ENCODE data around the gene DAB2IP.

DAB2IP gene

DNA sequence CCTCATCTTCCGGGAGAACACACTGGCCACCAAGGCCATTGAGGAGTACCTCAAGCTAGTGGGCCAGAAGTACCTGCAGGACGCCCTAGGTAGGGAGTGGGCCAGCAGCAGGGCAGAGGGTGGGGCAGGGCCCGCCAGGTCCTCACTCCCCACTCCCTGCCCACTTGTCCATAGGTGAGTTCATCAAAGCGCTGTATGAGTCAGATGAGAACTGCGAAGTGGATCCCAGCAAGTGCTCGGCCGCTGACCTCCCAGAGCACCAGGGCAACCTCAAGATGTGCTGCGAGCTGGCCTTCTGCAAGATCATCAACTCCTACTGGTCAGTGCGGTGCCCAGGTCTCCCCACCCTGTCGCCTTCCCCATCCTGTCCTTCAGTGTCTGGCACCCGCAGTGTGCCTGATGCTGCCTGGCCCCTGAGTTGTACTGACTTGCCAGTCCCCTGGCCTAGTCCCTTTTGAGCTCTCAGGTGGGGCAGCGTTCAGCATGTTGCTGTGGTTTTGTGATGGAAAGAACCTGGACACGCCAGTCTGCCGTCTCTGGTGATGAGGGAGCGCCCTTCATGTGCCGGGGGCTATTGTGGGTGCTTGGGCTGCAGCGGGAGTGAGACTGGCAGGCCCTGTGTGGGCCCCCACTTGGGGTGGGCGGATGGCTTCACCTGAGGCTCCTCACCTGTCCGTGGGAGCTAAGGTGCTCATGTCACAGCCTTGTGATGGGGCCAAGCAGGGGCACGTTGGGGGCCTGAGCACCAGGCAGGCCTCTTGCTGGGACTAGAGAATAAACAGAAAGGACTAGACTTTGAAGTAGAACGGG lies 112.3 kb downstream of the DAB2IP start:
- no peak for DNase-seq (ENCODE audit: low spot score)

DNA sequence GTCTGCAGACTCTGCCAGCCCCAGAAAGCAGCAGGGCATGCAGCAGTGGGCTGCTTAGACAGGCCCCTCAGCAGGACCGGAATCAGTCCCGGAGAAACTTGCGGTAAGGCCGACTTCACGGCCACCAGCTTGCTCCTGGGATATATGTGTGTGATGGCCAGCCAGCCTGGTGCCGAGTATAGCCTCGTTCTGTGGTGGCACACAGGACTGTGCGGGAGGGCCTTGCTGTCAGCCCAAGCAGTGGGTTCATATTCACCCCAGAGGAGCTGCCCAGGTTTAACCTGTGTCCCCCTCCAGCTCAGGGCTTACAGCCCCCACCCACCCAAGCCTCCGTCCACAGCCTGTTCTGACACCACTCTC lies 112.9 kb downstream of the DAB2IP start:
- no peak for DNase-seq (ENCODE audit: low spot score)

- no peak for DNase-seq (ENCODE audit: low spot score)
These were observed 113.9 kb downstream of the DAB2IP start for GRCh38 chr9:121765021-121765950.

DNA sequence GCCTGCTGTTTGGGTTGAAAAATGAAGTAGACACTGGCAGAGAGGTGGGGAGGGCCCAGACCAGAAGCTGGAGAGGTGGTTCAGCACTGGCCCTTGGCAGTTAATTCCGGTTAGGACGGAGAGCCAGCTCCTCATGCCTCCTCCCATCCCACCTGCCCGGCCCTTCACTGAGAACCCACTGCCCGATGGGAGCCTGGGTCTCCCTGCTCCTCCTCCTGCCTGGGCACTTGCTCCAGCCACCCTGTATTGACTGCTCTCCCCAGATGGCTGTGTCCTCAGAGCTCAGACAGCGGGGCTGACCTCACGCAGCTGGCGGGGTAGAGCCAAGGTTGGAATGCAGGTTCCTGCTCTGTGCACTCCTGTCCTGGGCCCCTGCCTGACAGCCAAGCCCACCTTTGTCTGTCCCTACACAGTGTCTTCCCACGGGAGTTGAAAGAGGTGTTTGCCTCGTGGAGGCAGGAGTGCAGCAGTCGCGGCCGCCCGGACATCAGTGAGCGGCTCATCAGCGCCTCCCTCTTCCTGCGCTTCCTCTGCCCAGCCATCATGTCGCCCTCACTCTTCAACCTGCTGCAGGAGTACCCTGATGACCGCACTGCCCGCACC lies 114.7 kb downstream of the DAB2IP start:
- DNase-seq (ENCODE audit: low spot score) = no peak

DNA sequence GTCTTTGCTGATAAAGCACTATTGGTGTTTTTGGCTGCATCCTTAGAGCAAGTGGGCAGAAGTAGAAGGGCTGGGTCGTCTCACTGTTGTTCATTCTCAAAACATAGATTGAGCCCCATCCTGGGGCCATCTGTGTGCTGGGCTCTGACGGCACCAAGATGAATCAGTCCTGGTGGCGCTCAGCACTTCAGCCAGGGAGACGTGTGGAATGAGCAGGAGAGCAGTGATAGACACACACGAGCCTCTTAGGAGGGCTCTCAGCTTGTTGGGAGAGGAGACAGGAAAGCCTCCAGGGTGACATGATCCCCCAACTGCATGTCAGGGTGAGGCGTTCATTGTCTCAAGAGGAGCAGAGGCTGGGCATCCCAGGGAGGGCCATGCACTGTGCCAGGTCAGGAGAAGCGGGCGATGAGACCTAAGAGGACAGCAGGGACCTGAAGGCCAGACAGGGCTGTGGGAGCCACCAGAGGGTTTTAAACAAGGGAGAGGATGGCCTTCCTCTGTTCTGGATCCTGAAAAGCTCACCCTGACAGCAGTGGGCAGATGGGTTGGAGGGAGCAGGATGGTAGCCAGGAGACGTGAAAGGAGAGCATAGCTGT lies 115.8 kb downstream of the DAB2IP start:
- DNase-seq (ENCODE audit: low spot score) = no peak

GRCh38 chr9:121768416-121769015 lies 117.1 kb downstream of the DAB2IP start:
- no peak for DNase-seq (ENCODE audit: low spot score)

DNA sequence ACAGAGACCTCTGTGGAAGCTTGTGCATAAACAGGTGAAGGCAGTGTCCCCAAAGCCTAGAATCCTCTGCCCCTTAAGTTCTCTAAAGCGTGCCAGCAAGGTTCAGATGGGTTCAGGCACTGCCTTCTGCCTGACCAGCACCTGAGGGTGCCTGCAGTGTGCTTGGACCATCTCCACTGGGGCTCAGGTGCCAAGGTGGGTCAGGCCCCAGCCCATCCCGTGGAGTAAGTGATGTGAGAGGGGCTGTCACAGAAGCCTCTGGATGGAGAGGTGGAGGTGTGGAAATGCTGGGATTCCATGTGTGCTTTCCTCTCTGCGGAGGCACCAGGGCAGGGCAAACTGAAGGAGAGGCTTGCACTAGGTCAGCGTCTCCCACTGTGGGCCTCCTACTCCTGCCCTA lies 118.5 kb downstream of the DAB2IP start:
- DNase-seq (ENCODE audit: low spot score) = no peak

DNA sequence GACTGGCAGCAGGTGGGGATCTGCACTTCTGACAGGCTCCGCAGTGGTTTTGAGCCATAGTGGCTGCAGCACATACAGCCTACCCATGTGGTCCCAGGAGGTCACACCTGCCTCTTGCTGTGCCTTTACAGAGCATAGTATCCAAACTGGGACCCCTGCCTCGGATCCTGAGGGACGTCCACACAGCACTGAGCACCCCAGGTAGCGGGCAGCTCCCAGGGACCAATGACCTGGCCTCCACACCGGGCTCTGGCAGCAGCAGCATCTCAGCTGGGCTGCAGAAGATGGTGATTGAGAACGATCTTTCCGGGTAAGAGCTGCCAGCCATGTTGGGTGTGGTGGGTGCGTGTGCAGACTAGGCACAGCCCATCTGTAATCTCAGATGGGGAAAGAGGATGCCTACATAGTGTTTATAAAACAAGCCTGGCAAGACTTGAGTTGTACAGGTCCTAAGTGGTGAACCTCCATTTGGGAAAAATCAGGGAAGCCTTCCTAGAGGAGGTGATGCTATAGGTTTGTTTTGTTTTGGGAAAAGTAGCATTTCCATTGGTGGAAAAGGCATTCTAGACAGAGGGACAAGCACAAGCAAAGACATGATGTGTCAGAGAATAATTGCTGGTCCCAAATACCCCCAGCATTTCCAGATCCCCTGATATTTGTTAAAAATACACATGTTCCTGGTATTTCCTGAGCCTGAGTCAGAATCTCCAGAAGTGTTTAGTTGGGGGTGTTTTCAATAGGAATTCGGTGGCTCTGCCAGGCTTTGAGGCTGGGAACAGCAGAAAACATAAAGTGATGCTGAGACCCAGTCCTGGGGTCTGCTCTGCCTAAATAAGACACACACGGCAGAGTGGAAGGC lies 119.2 kb downstream of the DAB2IP start:
- no peak for DNase-seq (ENCODE audit: low spot score)

GRCh38 chr9:121771418-121771817 lies 120.0 kb downstream of the DAB2IP start:
- DNase-seq (ENCODE audit: low spot score) = no peak

DNA sequence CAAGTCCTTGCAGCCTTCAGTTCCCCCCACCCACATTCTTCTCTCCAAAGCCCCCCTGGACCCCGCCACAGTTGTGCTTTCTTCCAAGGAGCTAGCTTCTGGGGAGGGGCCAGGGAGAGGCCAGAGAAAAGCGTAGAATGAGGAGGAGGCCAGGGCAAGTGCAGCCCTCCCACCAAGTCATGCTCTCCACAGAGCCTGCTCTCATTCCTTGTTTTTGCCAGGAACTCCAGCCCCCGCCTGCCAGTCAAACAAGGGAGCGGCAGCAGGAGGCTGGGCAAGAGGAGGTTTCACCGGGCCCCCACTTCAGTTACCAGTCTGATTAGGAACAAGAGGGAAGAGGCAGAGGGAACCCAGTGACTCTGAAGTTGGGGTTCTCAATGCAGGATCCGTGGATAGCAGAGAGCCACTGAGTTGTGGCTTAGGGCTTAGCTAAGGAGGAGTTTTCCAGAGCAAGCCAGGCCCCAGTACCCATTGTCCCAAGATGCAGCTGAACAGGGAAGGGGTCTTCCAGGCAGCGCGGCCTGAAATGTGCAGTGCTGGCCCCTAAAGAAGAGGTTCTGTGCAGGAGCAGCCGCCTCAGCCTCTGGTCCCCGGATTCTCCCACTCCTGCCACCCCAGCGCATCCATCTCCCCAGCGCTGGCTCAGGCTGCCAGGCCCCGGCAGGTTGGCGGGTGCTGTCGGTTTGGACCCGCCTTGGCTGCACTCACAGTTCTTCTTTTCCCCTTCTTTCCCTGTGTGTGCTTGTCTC lies 120.6 kb downstream of the DAB2IP start:
- no peak for DNase-seq (ENCODE audit: low spot score)

DNA sequence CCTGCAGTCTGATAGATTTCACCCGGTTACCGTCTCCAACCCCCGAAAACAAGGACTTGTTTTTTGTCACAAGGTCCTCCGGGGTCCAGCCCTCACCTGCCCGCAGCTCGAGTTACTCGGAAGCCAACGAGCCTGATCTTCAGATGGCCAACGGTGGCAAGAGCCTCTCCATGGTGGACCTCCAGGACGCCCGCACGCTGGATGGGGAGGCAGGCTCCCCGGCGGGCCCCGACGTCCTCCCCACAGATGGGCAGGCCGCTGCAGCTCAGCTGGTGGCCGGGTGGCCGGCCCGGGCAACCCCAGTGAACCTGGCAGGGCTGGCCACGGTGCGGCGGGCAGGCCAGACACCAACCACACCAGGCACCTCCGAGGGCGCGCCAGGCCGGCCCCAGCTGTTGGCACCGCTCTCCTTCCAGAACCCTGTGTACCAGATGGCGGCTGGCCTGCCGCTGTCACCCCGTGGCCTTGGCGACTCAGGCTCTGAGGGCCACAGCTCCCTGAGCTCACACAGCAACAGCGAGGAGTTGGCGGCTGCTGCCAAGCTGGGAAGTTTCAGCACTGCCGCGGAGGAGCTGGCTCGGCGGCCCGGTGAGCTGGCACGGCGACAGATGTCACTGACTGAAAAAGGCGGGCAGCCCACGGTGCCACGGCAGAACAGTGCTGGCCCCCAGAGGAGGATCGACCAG lies 121.3 kb downstream of the DAB2IP start:
- DNase-seq (ENCODE audit: low spot score) = no peak

- DNase-seq (ENCODE audit: low spot score) = no peak
These were observed 122.0 kb downstream of the DAB2IP start for GRCh38 chr9:121773286-121773953.

DNA sequence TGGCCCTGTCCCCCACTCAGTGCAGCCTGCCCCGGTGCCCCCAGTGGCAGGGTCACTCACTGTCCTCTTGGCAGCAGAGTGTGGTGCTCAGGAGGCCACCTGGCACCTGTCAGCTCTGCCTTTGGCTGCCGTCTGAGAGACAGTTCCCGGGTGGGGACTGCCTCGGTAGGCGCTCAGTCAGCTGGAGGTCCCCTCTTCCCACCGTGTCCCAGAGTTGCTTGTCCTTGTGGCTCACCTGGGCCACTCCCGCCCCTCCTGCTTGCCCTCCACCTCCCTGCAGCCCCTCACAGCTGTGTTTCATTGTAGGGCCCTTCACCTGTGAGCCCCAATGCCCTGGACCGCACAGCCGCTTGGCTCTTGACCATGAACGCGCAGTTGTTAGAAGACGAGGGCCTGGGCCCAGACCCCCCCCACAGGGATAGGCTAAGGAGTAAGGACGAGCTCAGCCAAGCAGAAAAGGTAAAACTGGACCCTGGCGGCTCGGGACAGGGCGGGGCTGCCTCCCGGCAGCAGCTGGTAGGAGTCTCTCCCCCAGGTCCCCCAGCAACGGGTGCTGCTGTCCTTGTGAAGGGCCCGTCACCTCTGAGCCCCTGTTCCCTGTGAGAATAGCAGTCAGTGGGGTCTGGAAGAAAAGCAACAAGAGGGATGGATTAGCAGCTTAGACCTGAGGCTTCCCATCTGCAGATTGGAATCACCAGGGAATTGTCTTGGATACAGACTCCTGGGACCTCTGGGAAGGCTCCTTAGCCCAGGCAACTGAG lies 122.7 kb downstream of the DAB2IP start:
- no peak for DNase-seq (ENCODE audit: low spot score)

DNA sequence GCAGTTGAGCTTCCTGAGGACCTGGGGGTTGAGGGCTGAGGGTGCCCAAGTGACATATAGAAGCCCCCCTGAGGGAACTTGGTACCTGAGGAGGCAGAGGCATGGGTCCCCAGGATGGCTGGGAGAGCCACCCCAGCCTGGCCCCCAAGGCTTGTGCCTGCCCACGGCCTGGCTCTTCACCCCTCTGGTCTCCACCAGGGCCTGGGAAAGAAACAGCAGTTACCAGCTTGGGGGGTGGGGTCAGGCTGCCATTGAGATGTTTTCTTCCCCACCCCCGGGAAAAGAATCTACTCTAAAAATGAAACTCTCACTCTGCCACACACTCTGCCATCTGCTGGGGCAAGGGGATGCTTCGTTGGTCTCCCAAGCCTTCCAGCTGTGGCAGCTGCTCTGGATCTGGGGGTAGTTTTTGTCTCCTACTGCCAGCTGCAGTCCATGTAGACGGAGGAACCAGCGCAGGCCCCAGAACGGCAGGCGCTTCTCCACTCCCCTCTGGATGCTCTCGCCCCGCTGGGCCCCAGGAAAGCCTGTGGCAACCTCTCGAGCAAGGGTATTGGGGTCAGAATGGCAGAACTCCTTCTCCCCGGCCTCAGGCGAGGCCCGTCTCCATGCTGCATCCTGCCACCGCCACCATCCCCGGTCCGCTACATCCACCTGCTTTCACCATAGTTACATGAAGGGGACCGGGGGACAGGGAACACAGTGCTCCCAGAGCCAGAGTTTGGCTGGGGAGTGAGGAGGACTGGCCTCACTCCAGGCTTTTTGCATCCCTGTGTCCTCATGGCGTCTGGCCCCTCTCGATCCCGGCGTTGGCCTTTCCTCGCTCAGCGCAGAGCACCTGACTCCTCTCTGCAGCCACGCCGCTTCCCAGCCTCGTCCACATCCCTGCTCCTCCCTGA lies 123.5 kb downstream of the DAB2IP start:
- DNase-seq (ENCODE audit: low spot score) = no peak

DNA sequence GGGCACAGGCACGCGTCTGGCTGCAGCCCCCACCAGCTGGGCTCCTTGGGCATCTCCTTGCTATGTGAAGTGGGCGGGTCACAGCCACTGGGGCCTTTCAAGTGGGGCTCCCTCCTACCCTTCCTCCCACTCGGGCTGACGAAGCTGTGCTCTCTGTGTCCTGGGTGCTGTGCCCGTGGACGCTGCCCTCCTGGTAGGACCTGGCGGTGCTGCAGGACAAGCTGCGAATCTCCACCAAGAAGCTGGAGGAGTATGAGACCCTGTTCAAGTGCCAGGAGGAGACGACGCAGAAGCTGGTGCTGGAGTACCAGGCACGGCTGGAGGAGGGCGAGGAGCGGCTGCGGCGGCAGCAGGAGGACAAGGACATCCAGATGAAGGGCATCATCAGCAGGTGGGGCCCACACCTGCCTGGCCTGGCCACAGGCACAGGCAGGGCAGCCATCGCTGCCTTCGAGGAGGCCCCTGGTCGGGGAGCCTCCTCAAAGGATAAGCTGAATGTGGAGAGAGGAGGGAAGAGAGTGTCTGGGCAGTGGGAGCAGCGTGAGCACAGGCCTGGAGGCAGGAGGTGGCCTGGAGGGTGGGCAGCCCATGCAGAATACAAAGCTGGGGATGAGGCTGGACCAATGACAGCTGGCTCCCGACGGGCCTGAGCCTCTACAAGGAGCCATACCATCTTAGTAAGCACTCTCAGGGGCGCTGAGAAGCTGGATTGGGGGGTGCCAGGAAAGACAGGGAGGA lies 124.7 kb downstream of the DAB2IP start:
- DNase-seq (ENCODE audit: low spot score) = no peak
